SK-N-MC (cell line): Measurements from ENCODE around the gene B4GAT1.

Experiments used
- EZH2 ChIP-seq: fragments of 200-600 bp; sonication (generic); IDR thresholded peaks from one replicate; pipeline ENCODE4 v1.6.1; 2017; ENCODE audit warnings: antibody characterized with exemption
- POLR2AphosphoS5 ChIP-seq: IDR thresholded peaks from 2 replicates; pipeline ENCODE4 v1.6.1; 2012; ENCODE audit warnings: mild to moderate bottlenecking, low read depth, low read length, borderline replicate concordance

- TF ChIP-seq POLR2AphosphoS5 (no peak), EZH2 (no peak)
Observed at GRCh38 chr11:66341502-66342126, 5.8 kb downstream of the B4GAT1 start.
